ENCODE data around the gene AK1. TPM values are rescaled to one million over a fixed set of nuclear protein-coding genes. Genes with fewer than 3 reads are reported as not detected.

Gene AK1
- total RNA-seq, 1 donor from 2014 or later = 8.1 TPM

DNA sequence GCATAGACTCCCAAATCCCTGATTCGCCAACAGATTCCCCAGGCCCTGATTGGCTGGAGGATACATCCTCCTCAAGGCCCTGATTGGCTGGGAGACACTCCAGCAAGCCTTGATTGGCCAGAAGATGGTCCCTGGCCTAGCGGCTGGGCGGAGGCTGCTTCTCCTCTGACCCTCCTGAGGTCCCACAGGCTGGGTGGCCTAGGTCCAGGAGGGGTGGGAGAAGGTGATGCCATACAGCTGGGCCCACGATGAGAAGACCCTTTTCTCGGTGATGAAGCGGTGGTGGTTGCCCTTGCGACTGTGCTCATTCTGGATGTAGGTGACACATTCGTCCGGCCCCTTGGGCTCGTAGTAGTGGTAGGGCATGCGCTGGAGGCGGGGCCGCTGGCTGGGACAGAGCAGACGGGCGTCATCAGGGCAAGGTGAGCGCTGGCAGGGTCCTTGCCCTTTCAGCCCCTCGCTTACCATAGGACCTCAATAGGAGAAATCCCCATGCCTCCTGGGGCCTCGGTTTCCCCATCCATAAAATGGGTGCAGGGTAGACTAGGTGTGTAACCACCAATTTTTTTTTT lies 9.0 kb upstream of the AK1 start:
- H3K4me1 Mint-ChIP-seq = peaks cover 22% of the 10 kb centered on the region
- H3K36me3 Mint-ChIP-seq (ENCODE audit: low read depth) = peaks cover 44% of the 10 kb centered on the region
- H3K27ac Mint-ChIP-seq = no peak overlapping the region
- ATAC-seq (ENCODE audit: low read depth) = no peak
- no peak overlapping the region for H3K4me3 Mint-ChIP-seq
- no peak for DNase-seq
- CTCF ChIA-PET = interaction anchor here (0.9 to 2.1 kb wide), 2 partner anchors 16 to 35 kb away, joined by 3 to 11 read pairs; no protein-coding TSS in a partner anchor
- intact Hi-C loops (cut with micrococcal nuclease) = no loop called here
- H3K27me3 Mint-ChIP-seq = no peaks in the 10 kb centered on the region
- TF ChIP-seq, protein P1, sequence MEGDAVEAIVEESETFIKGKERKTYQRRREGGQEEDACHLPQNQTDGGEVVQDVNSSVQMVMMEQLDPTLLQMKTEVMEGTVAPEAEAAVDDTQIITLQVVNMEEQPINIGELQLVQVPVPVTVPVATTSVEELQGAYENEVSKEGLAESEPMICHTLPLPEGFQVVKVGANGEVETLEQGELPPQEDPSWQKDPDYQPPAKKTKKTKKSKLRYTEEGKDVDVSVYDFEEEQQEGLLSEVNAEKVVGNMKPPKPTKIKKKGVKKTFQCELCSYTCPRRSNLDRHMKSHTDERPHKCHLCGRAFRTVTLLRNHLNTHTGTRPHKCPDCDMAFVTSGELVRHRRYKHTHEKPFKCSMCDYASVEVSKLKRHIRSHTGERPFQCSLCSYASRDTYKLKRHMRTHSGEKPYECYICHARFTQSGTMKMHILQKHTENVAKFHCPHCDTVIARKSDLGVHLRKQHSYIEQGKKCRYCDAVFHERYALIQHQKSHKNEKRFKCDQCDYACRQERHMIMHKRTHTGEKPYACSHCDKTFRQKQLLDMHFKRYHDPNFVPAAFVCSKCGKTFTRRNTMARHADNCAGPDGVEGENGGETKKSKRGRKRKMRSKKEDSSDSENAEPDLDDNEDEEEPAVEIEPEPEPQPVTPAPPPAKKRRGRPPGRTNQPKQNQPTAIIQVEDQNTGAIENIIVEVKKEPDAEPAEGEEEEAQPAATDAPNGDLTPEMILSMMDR (IDR thresholded peaks at IDR 0.05) = no peak
- no peaks in the 10 kb centered on the region for H3K9me3 Mint-ChIP-seq
- POLR2A ChIA-PET = interaction anchor here (0.6 to 2.5 kb wide), 2 partner anchors 30 to 42 kb away, joined by 4 to 19 read pairs; partner anchors contain the start of gene ST6GALNAC4

DNA sequence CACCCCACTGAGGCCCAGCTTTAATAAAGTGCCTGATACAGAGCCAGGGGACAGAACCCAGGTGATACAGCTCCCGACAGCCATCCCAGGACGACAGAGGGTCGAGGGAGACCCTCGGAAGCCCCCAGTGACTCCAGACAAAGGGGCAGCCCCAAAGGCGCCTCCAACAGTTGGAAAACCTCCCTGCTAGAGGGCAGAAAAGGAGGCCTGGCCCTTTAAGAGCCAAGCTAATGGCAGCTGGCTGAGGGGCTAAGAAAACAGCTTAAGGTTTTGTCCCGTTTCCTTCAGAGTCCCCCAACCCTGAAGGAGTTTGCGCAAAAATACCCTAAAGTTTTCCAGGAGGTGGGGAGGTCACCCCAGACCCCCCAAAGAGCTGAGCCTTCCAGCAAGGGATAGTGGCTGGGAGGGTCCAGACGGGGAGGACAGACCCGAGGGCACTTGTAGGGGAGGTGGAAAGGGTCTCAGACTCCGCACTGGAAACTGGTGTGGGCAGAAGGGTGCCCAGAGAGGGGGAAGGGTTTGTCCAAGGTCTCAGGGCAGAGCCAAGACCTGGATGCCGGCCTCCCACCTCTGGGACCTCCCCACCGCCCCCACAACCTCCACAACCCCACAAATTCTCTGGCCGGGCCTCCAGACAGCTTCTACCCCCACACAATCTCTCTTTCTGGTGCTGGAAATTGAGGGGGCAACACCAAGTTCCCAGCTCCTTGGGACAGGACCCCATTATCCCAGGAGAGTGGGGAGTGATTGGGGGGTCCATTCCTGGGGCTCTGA lies 8.2 kb upstream of the AK1 start:
- DNase-seq (no peak), ATAC-seq (ENCODE audit: low read depth) (no peak)
- no peaks in the 10 kb centered on the region for H3K9me3 Mint-ChIP-seq
- CTCF ChIA-PET = interaction anchor here (0.7 kb wide), 1 partner anchor 16 kb away, joined by 6 read pairs; no protein-coding TSS in a partner anchor
- H3K4me3 Mint-ChIP-seq = no peak overlapping the region
- intact Hi-C loops (cut with micrococcal nuclease) = no loop called here
- H3K36me3 Mint-ChIP-seq (ENCODE audit: low read depth) = peaks cover 36% of the 10 kb centered on the region
- TF ChIP-seq, protein P1 (IDR thresholded peaks at IDR 0.05) = no peak
- H3K4me1 Mint-ChIP-seq = peaks cover 24% of the 10 kb centered on the region
- no peak overlapping the region for H3K27ac Mint-ChIP-seq
- POLR2A ChIA-PET = interaction anchor here (0.9 to 2.5 kb wide), 4 partner anchors 9 to 100 kb away, joined by 3 to 19 read pairs (median 4); partner anchors contain the start of genes CDK9 and ST6GALNAC4
- no peaks in the 10 kb centered on the region for H3K27me3 Mint-ChIP-seq

DNA sequence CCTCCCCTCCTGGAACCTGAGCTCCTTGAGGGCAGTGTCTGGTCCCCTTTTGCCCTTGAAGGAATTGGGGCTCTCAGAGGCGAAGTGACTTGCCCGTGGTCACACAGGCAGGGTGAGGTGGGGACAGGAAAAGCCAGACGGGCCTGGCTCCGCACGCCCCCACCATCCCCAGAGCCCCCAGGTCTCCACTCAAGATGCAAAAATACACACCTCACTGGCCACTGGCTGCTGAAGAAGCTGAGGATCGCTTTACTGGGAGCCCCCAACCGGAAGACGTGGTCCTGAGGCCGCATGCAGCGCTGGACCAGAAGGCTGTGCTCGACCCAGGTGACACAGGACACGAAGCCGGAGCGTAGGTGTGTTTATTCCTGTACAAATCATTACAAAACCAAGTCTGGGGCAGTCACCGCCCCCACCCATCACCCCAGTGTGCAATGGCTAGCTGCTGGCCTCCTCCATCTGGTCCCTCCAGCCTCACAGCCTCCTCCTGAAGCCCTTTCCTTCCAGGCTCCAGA lies 7.6 kb upstream of the AK1 start:
- ChIA-PET POLR2A (interaction anchor here (0.6 to 2.5 kb wide), 6 partner anchors 10 to 99 kb away, joined by 3 to 19 read pairs (median 4); partner anchors contain the start of genes CDK9 and ST6GALNAC4), CTCF (interaction anchor here (0.7 kb wide), 1 partner anchor 15 kb away, joined by 6 read pairs; no protein-coding TSS in a partner anchor)
- intact Hi-C loops (cut with micrococcal nuclease) = no loop called here
- Mint-ChIP-seq H3K4me1 (peaks cover 26% of the 10 kb centered on the region), H3K4me3 (no peak overlapping the region), H3K27me3 (no peaks in the 10 kb centered on the region), H3K27ac (no peak overlapping the region), H3K36me3 (ENCODE audit: low read depth) (peaks cover 31% of the 10 kb centered on the region), H3K9me3 (no peaks in the 10 kb centered on the region)
- TF ChIP-seq, protein P1 (IDR thresholded peaks at IDR 0.05) = no peak
- no peak for ATAC-seq (ENCODE audit: low read depth)
- DNase-seq = no peak

DNA sequence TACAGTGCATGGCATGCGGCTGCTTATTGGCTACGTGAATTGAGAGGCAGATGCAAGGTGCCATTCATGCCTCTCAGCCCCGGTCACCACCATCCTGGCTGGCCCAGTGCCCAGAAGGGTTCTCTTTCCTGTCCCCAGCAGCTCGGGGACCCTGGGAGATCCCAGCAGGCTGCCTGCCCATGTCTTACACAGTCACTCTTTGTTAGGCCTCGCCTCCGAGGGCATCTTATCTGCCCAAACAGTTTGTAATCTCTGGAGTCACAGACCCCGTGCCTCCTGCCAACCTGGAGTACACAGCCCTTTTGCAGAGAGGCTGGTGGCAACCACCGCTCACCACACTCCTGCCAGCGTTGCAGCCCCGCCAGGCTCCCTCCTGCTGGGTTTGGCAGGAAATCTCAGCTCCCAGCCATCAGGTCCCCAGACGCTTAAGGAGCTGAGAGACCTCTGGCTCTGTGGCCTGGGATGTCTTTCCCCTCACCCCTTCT lies 7.0 kb upstream of the AK1 start:
- Mint-ChIP-seq H3K4me1 (peaks cover 27% of the 10 kb centered on the region), H3K9me3 (no peaks in the 10 kb centered on the region), H3K27ac (peak overlapping the region; percentile 11), H3K27me3 (no peaks in the 10 kb centered on the region), H3K4me3 (no peak overlapping the region), H3K36me3 (ENCODE audit: low read depth) (peaks cover 29% of the 10 kb centered on the region)
- DNase-seq = no peak
- CTCF ChIA-PET = no interaction called here
- intact Hi-C loops (cut with micrococcal nuclease) = no loop called here
- ATAC-seq (ENCODE audit: low read depth) = no peak
- TF ChIP-seq, protein P1 (IDR thresholded peaks at IDR 0.05) = no peak
- POLR2A ChIA-PET = interaction anchor here (0.6 to 1.2 kb wide), 3 partner anchors 13 to 99 kb away, joined by 3 to 5 read pairs (median 5); partner anchors contain the start of gene CDK9

All from activated B cell treated with CpG ODN at 0.5 μM for 24 hours (primary cell).